DOHH2 (cell line): ENCODE results near the gene SATB1.

Source experiments
- H3F3A ChIP-seq: fragments of 200-600 bp; sonication (generic), shearing (Covaris generic); 2 replicates; pipeline ENCODE4 v1.6.0; 2016; ENCODE audit warnings: antibody characterized with exemption, mild to moderate bottlenecking; ENCODE audit not compliant: control insufficient read depth, insufficient read depth
- H3K27ac ChIP-seq: fragments of 200-600 bp; sonication (generic); 2 replicates; pipeline ENCODE4 v1.5.1; 2014; ENCODE audit warnings: low read depth, mild to moderate bottlenecking, low read length, moderate library complexity
- H3K27me3 ChIP-seq: fragments of 200-600 bp; sonication (generic); 2 replicates; pipeline ENCODE4 v1.6.1; 2014; ENCODE audit warnings: mild to moderate bottlenecking, low read length, mixed read lengths; ENCODE audit not compliant: control insufficient read depth
- H3K36me3 ChIP-seq: fragments of 200-600 bp; sonication (generic); 2 replicates; pipeline ENCODE4 v1.6.1; 2014; ENCODE audit warnings: mild to moderate bottlenecking, low read length, moderate library complexity, mixed read lengths; ENCODE audit not compliant: control insufficient read depth
- H3K4me1 ChIP-seq: fragments of 200-600 bp; sonication (generic); 2 replicates; pipeline ENCODE4 v1.6.1; 2014; ENCODE audit warnings: mild to moderate bottlenecking, low read length, mixed read lengths; ENCODE audit not compliant: control insufficient read depth
- H3K4me2 ChIP-seq: fragments of 200-600 bp; sonication (generic); 2 replicates; pipeline ENCODE4 v1.6.0; 2014; ENCODE audit warnings: mild to moderate bottlenecking, low read length, moderate library complexity
- H3K4me3 ChIP-seq: fragments of 200-600 bp; sonication (generic); 2 replicates; pipeline ENCODE4 v1.5.1; 2014; ENCODE audit warnings: mild to moderate bottlenecking, low read length, mixed read lengths
- H3K79me2 ChIP-seq: fragments of 200-600 bp; sonication (generic); 2 replicates; pipeline ENCODE4 v1.6.1; 2014; ENCODE audit warnings: mild to moderate bottlenecking, low read length, mixed read lengths; ENCODE audit not compliant: control insufficient read depth
- H3K9me2 ChIP-seq: fragments of 200-600 bp; sonication (generic); replicated peaks from 2 replicates; pipeline ENCODE4 v1.6.1; 2014; ENCODE audit warnings: mild to moderate bottlenecking, low read length, mixed read lengths; ENCODE audit not compliant: control insufficient read depth
- H3K9me3 ChIP-seq: fragments of 200-600 bp; sonication (generic); 2 replicates; pipeline ENCODE4 v1.6.1; 2014; ENCODE audit warnings: antibody characterized with exemption, low read length, mixed read lengths; ENCODE audit not compliant: control insufficient read depth, insufficient read depth
- H4K20me1 ChIP-seq: fragments of 200-600 bp; sonication (generic); 2 replicates; pipeline ENCODE4 v1.6.0; 2014; ENCODE audit warnings: low read depth, mild to moderate bottlenecking, antibody characterized with exemption, low read length, moderate library complexity; ENCODE audit not compliant: control insufficient read depth, insufficient read depth
- CTCF ChIP-seq: fragments of 200-600 bp; sonication (generic); IDR thresholded peaks from one replicate; pipeline ENCODE4 v1.5.1; 2014; ENCODE audit warnings: antibody characterized with exemption, mild to moderate bottlenecking, low read depth, low read length; ENCODE audit not compliant: poor library complexity, severe bottlenecking
- EZH2phosphoT487 ChIP-seq: fragments of 200-600 bp; sonication (generic); IDR thresholded peaks from 2 replicates; pipeline ENCODE4 v1.6.1; 2017; ENCODE audit warnings: borderline replicate concordance, mild to moderate bottlenecking, antibody characterized with exemption, low read length, moderate library complexity, mixed read lengths

The SATB1 gene

GRCh38 chr3:18378218-18378617 lies 46.9 kb downstream of the SATB1 start:
- Histone ChIP-seq H4K20me1 (no peaks in the 10 kb centered on the region), H3K4me3 (no peak overlapping the region), H3K79me2 (no peaks in the 10 kb centered on the region), H3K9me2 (no peaks in the 10 kb centered on the region), H3K4me2 (no peak overlapping the region), H3K27ac (no peak overlapping the region), H3F3A (no peaks in the 10 kb centered on the region), H3K4me1 (no peaks in the 10 kb centered on the region), H3K36me3 (no peaks in the 10 kb centered on the region), H3K27me3 (0 out of 2 replicates have a peak, but pooled peaks cover 2% of the 10 kb centered on the region), H3K9me3 (no peaks in the 10 kb centered on the region)
- TF ChIP-seq EZH2phosphoT487 (no peak), CTCF (no peak)

GRCh38 chr3:18376682-18377081 lies 48.5 kb downstream of the SATB1 start:
- TF ChIP-seq CTCF = no peak
- TF ChIP-seq EZH2phosphoT487 = no peak
- no peaks in the 10 kb centered on the region for H3K79me2 ChIP-seq
- no peak overlapping the region for H3K27ac ChIP-seq
- H3K27me3 ChIP-seq = 0 out of 2 replicates have a peak, but pooled peaks cover 2% of the 10 kb centered on the region
- H4K20me1 ChIP-seq = no peaks in the 10 kb centered on the region
- H3F3A ChIP-seq = no peaks in the 10 kb centered on the region
- no peak overlapping the region for H3K4me2 ChIP-seq
- no peaks in the 10 kb centered on the region for H3K36me3 ChIP-seq
- H3K9me3 ChIP-seq = no peaks in the 10 kb centered on the region
- no peaks in the 10 kb centered on the region for H3K9me2 ChIP-seq
- H3K4me1 ChIP-seq = no peaks in the 10 kb centered on the region
- H3K4me3 ChIP-seq = no peak overlapping the region

- no peak overlapping the region for H3K27ac ChIP-seq
- no peaks in the 10 kb centered on the region for H3K36me3 ChIP-seq
- TF ChIP-seq CTCF (no peak), EZH2phosphoT487 (no peak)
- H4K20me1 ChIP-seq = no peaks in the 10 kb centered on the region
- H3K79me2 ChIP-seq = no peaks in the 10 kb centered on the region
- no peak overlapping the region for H3K4me2 ChIP-seq
- H3F3A ChIP-seq = no peaks in the 10 kb centered on the region
- H3K9me2 ChIP-seq = no peaks in the 10 kb centered on the region
- H3K9me3 ChIP-seq = no peaks in the 10 kb centered on the region
- no peak overlapping the region for H3K4me3 ChIP-seq
- H3K27me3 ChIP-seq = no peaks in the 10 kb centered on the region
- H3K4me1 ChIP-seq = no peaks in the 10 kb centered on the region
Observed at GRCh38 chr3:18372786-18373405, 52.2 kb downstream of the SATB1 start.
